T-helper 1 cell treated with Interleukin-12 subunit alpha and Interleukin-12 subunit beta and Interleukin-4 antibody, amounts not matched to agents 30 μg/mL and 1 μg/mL, for 36 hours (primary cell): ENCODE data around the gene BTBD16.

Experiments
- H3K27ac Mint-ChIP-seq: one replicate; pipeline ENCODE4 v1.8.0; 2021; ENCODE audit warnings: mild to moderate bottlenecking, mixed read lengths
- H3K27me3 Mint-ChIP-seq: one replicate; pipeline ENCODE4 v1.8.0; 2021; ENCODE audit warnings: low read depth, mixed read lengths
- H3K36me3 Mint-ChIP-seq: one replicate; pipeline ENCODE4 v1.8.0; 2021; ENCODE audit warnings: low read depth, mixed read lengths
- H3K4me1 Mint-ChIP-seq: one replicate; pipeline ENCODE4 v1.8.0; 2021; ENCODE audit warnings: low read depth, mixed read lengths
- H3K4me3 Mint-ChIP-seq: one replicate; pipeline ENCODE4 v1.8.0; 2021; ENCODE audit warnings: mild to moderate bottlenecking, moderate library complexity, mixed read lengths
- H3K9me3 Mint-ChIP-seq: one replicate; pipeline ENCODE4 v1.8.0; 2021; ENCODE audit warnings: mixed read lengths

BTBD16 gene

GRCh38 chr10:122341141-122341810, 70.2 kb downstream of the BTBD16 start:
- Mint-ChIP-seq H3K27ac (no peak overlapping the region), H3K36me3 (no peaks in the 10 kb centered on the region), H3K9me3 (no peaks in the 10 kb centered on the region), H3K4me3 (no peak overlapping the region), H3K27me3 (no peaks in the 10 kb centered on the region), H3K4me1 (no peaks in the 10 kb centered on the region)

- no peak overlapping the region for H3K4me3 Mint-ChIP-seq
- no peaks in the 10 kb centered on the region for H3K4me1 Mint-ChIP-seq
- H3K27me3 Mint-ChIP-seq: no peaks in the 10 kb centered on the region
- no peaks in the 10 kb centered on the region for H3K9me3 Mint-ChIP-seq
- H3K36me3 Mint-ChIP-seq: no peaks in the 10 kb centered on the region
- H3K27ac Mint-ChIP-seq: no peak overlapping the region
Measured at GRCh38 chr10:122342293-122343134, 71.4 kb downstream of the BTBD16 start.

GRCh38 chr10:122343135-122343800, 72.2 kb downstream of the BTBD16 start:
- H3K9me3 Mint-ChIP-seq: no peaks in the 10 kb centered on the region
- no peak overlapping the region for H3K27ac Mint-ChIP-seq
- H3K4me1 Mint-ChIP-seq: no peaks in the 10 kb centered on the region
- H3K36me3 Mint-ChIP-seq: no peaks in the 10 kb centered on the region
- H3K27me3 Mint-ChIP-seq: no peaks in the 10 kb centered on the region
- H3K4me3 Mint-ChIP-seq: no peak overlapping the region

- no peaks in the 10 kb centered on the region for H3K4me1 Mint-ChIP-seq
- H3K27me3 Mint-ChIP-seq: no peaks in the 10 kb centered on the region
- no peak overlapping the region for H3K27ac Mint-ChIP-seq
- H3K9me3 Mint-ChIP-seq: no peaks in the 10 kb centered on the region
- H3K36me3 Mint-ChIP-seq: no peaks in the 10 kb centered on the region
- no peak overlapping the region for H3K4me3 Mint-ChIP-seq
Measured at GRCh38 chr10:122343936-122344335, 72.8 kb downstream of the BTBD16 start.

- Mint-ChIP-seq H3K27me3 (no peaks in the 10 kb centered on the region), H3K4me3 (no peak overlapping the region), H3K36me3 (no peaks in the 10 kb centered on the region), H3K4me1 (no peaks in the 10 kb centered on the region), H3K27ac (no peak overlapping the region), H3K9me3 (no peaks in the 10 kb centered on the region)
Measured at GRCh38 chr10:122344741-122345258, 73.7 kb downstream of the BTBD16 start.

- H3K9me3 Mint-ChIP-seq: no peaks in the 10 kb centered on the region
- H3K4me3 Mint-ChIP-seq: no peak overlapping the region
- H3K4me1 Mint-ChIP-seq: no peaks in the 10 kb centered on the region
- no peaks in the 10 kb centered on the region for H3K36me3 Mint-ChIP-seq
- H3K27me3 Mint-ChIP-seq: no peaks in the 10 kb centered on the region
- no peak overlapping the region for H3K27ac Mint-ChIP-seq
Measured at GRCh38 chr10:122346326-122346950, 75.3 kb downstream of the BTBD16 start.

GRCh38 chr10:122347170-122347841, 76.2 kb downstream of the BTBD16 start:
- H3K27ac Mint-ChIP-seq: no peak overlapping the region
- no peak overlapping the region for H3K4me3 Mint-ChIP-seq
- no peaks in the 10 kb centered on the region for H3K9me3 Mint-ChIP-seq
- H3K36me3 Mint-ChIP-seq: no peaks in the 10 kb centered on the region
- H3K27me3 Mint-ChIP-seq: no peaks in the 10 kb centered on the region
- H3K4me1 Mint-ChIP-seq: no peaks in the 10 kb centered on the region

- H3K9me3 Mint-ChIP-seq: no peaks in the 10 kb centered on the region
- peaks cover 3% of the 10 kb centered on the region for H3K27me3 Mint-ChIP-seq
- no peaks in the 10 kb centered on the region for H3K4me1 Mint-ChIP-seq
- no peak overlapping the region for H3K27ac Mint-ChIP-seq
- no peak overlapping the region for H3K4me3 Mint-ChIP-seq
- H3K36me3 Mint-ChIP-seq: no peaks in the 10 kb centered on the region
Measured at GRCh38 chr10:122348512-122348911, 77.4 kb downstream of the BTBD16 start.

- no peak overlapping the region for H3K27ac Mint-ChIP-seq
Measured at GRCh38 chr10:122348935-122349361, 77.9 kb downstream of the BTBD16 start.

GRCh38 chr10:122349758-122350369, 78.8 kb downstream of the BTBD16 start:
- no peaks in the 10 kb centered on the region for H3K36me3 Mint-ChIP-seq
- H3K27ac Mint-ChIP-seq: no peak overlapping the region
- no peaks in the 10 kb centered on the region for H3K9me3 Mint-ChIP-seq
- peaks cover 6% of the 10 kb centered on the region for H3K27me3 Mint-ChIP-seq
- H3K4me3 Mint-ChIP-seq: no peak overlapping the region
- H3K4me1 Mint-ChIP-seq: no peaks in the 10 kb centered on the region

More at GRCh38 chr10:122348935-122349361, 77.9 kb downstream of the BTBD16 start:
- no peak overlapping the region for H3K4me3 Mint-ChIP-seq
- H3K36me3 Mint-ChIP-seq: no peaks in the 10 kb centered on the region
- H3K27me3 Mint-ChIP-seq: peaks cover 6% of the 10 kb centered on the region
- no peaks in the 10 kb centered on the region for H3K4me1 Mint-ChIP-seq
- no peaks in the 10 kb centered on the region for H3K9me3 Mint-ChIP-seq

GRCh38 chr10:122350893-122351292, 79.8 kb downstream of the BTBD16 start:
- H3K27ac Mint-ChIP-seq: no peak overlapping the region
- no peaks in the 10 kb centered on the region for H3K9me3 Mint-ChIP-seq
- no peaks in the 10 kb centered on the region for H3K4me1 Mint-ChIP-seq
- H3K27me3 Mint-ChIP-seq: peaks cover 6% of the 10 kb centered on the region
- no peaks in the 10 kb centered on the region for H3K36me3 Mint-ChIP-seq
- no peak overlapping the region for H3K4me3 Mint-ChIP-seq

- Mint-ChIP-seq H3K4me3 (no peak overlapping the region), H3K36me3 (no peaks in the 10 kb centered on the region), H3K27ac (no peak overlapping the region), H3K27me3 (peaks cover 6% of the 10 kb centered on the region), H3K9me3 (no peaks in the 10 kb centered on the region), H3K4me1 (no peaks in the 10 kb centered on the region)
Measured at GRCh38 chr10:122352817-122353525, 81.9 kb downstream of the BTBD16 start.

GRCh38 chr10:122354383-122354782, 83.3 kb downstream of the BTBD16 start:
- Mint-ChIP-seq H3K4me1 (no peaks in the 10 kb centered on the region), H3K27ac (no peak overlapping the region), H3K4me3 (no peak overlapping the region), H3K27me3 (peaks cover 12% of the 10 kb centered on the region), H3K36me3 (no peaks in the 10 kb centered on the region), H3K9me3 (no peaks in the 10 kb centered on the region)
